Endodermal cell (in vitro differentiated cells): ENCODE measurements around the gene LRTM2. TPM values are rescaled to one million over a fixed set of nuclear protein-coding genes. Genes with fewer than 3 reads are reported as not detected.

Source experiments
- DNase-seq: peaks from one replicate; pipeline ENCODE4 v3.0.0-alpha.2; 2017
- H3K27ac ChIP-seq: 2 replicates; pipeline ENCODE4 v1.5.1; 2013; ENCODE audit warnings: mild to moderate bottlenecking, low read depth, low read length, moderate library complexity
- H3K27me3 ChIP-seq: 2 replicates; pipeline ENCODE4 v1.6.1; 2013; ENCODE audit warnings: mild to moderate bottlenecking, low read length, moderate library complexity; ENCODE audit not compliant: insufficient read depth, control insufficient read depth, poor library complexity, severe bottlenecking
- H3K36me3 ChIP-seq: 2 replicates; pipeline ENCODE4 v1.7.0; 2013; ENCODE audit warnings: mild to moderate bottlenecking, low read length, moderate library complexity; ENCODE audit not compliant: control insufficient read depth, insufficient read depth
- H3K4me1 ChIP-seq: one replicate; pipeline ENCODE4 v1.7.0; 2013; ENCODE audit warnings: low read length; ENCODE audit not compliant: control insufficient read depth, insufficient read depth
- H3K4me3 ChIP-seq: 2 replicates; pipeline ENCODE4 v1.5.1; 2013; ENCODE audit warnings: mild to moderate bottlenecking, low read length, moderate library complexity
- H3K9ac ChIP-seq: 2 replicates; pipeline ENCODE4 v1.6.1; 2013; ENCODE audit warnings: mild to moderate bottlenecking, low read length, moderate library complexity; ENCODE audit not compliant: poor library complexity, severe bottlenecking; ENCODE audit errors: extremely low read depth
- H3K9me3 ChIP-seq: 2 replicates; pipeline ENCODE4 v1.6.1; 2013; ENCODE audit warnings: mild to moderate bottlenecking, low read length, moderate library complexity; ENCODE audit not compliant: control insufficient read depth
- H3K27ac Mint-ChIP-seq: 2 replicates; pipeline ENCODE4 v1.8.0; 2020; ENCODE audit warnings: mixed read lengths
- H3K27me3 Mint-ChIP-seq: 2 replicates; pipeline ENCODE4 v1.8.0; 2021; ENCODE audit warnings: mild to moderate bottlenecking, mixed read lengths; ENCODE audit not compliant: insufficient read depth
- H3K36me3 Mint-ChIP-seq: 2 replicates; pipeline ENCODE4 v1.8.0; 2020; ENCODE audit warnings: low read depth, mixed read lengths
- H3K4me1 Mint-ChIP-seq: 2 replicates; pipeline ENCODE4 v1.8.0; 2020; ENCODE audit warnings: mixed read lengths
- H3K4me3 Mint-ChIP-seq: 2 replicates; pipeline ENCODE4 v1.8.0; 2020; ENCODE audit warnings: mild to moderate bottlenecking, moderate library complexity, mixed read lengths
- H3K9me3 Mint-ChIP-seq: 2 replicates; pipeline ENCODE4 v1.8.0; 2020; ENCODE audit warnings: mild to moderate bottlenecking, mixed read lengths
- WGBS, 2 experiments: methylation state at CpG; one replicate each; pipeline versions ENCODE4 v1.1.5 to v1.1.7; 2013; ENCODE audit warnings: missing lambda C conversion rate in 2 of 2, mixed read lengths in 1 of 2; ENCODE audit not compliant: insufficient coverage in 1 of 2, insufficient read length in 1 of 2; 5-methylcytosine and 5-hydroxymethylcytosine counted together
- total RNA-seq, 2 donors: library from RNA; stranded (reverse); fragmentation: NEBNext Ultra II Directional in 1 of 2; extraction: Animal tissue kit (Norgen Biotek cat#: 25700) in 1 of 2; gene quantifications; 2 replicates in 1 of 2; 3 replicates in 1 of 2; pipeline ENCODE4 v1.2.1, GENCODE V29; 2021
- TF ChIP-seq, protein P1 (sequence below): fragments of 200-600 bp; sonication (generic); conservative IDR thresholded peaks from 2 replicates; pipeline ENCODE4 v1.5.0; 2021; ENCODE audit warnings: antibody characterized with exemption, mild to moderate bottlenecking

The LRTM2 gene
- total RNA-seq, 2 donors from 2014 or later, result 0.40 TPM

DNA sequence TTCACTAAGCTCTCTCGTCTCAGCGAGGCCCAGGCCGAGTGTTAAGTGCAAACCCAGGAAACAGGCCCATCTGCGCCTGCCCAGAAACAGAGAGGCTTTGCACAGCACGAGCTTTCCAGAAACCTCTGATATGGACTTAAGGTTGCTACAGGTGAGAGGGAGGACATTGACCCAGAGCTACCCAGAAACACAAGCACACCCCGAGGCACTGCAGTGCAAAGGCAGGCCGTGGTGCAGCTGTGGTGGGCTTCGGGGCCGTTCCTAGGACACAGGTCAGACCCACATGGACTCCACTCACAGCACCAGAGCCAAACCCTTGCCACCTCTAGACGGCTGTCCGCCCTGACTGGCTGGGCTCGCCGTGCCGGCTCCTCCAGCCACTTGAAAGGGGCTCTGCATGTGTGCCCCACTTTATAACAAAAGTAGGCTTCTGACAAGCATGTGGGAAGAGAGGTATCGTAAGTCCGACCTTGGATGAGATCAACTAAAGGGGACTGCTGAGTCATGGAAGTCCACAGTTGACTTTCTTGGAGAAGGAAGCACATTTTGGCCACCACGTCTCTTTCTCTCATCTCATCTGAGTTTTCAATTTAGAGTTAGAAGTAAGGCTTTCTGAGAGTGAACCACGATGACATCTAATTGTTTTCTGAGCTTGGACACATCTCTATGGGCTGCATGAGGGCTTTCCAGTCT, 59.9 kb downstream of the LRTM2 start:
- Histone ChIP-seq H3K9ac (no peak overlapping the region), H3K4me1 (no peaks in the 10 kb centered on the region), H3K9me3 (no peaks in the 10 kb centered on the region), H3K27ac (no peak overlapping the region), H3K4me3 (no peak overlapping the region), H3K27me3 (no peaks in the 10 kb centered on the region), H3K36me3 (no peaks in the 10 kb centered on the region)
- 92 to 95% methylated on average over 12 to 18 of the region's 18 CpGs for WGBS, 2 experiments
- no peak overlapping the region for H3K27ac Mint-ChIP-seq
- H3K36me3 Mint-ChIP-seq, result no peaks in the 10 kb centered on the region
- no peak overlapping the region for H3K4me3 Mint-ChIP-seq
- H3K27me3 Mint-ChIP-seq, result peaks cover 3% of the 10 kb centered on the region
- no peaks in the 10 kb centered on the region for H3K9me3 Mint-ChIP-seq
- DNase-seq, result peak; percentile 37
- TF ChIP-seq, protein P1, sequence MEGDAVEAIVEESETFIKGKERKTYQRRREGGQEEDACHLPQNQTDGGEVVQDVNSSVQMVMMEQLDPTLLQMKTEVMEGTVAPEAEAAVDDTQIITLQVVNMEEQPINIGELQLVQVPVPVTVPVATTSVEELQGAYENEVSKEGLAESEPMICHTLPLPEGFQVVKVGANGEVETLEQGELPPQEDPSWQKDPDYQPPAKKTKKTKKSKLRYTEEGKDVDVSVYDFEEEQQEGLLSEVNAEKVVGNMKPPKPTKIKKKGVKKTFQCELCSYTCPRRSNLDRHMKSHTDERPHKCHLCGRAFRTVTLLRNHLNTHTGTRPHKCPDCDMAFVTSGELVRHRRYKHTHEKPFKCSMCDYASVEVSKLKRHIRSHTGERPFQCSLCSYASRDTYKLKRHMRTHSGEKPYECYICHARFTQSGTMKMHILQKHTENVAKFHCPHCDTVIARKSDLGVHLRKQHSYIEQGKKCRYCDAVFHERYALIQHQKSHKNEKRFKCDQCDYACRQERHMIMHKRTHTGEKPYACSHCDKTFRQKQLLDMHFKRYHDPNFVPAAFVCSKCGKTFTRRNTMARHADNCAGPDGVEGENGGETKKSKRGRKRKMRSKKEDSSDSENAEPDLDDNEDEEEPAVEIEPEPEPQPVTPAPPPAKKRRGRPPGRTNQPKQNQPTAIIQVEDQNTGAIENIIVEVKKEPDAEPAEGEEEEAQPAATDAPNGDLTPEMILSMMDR, result no peak
- no peaks in the 10 kb centered on the region for H3K4me1 Mint-ChIP-seq

GRCh38 chr12:1880876-1881275, 60.5 kb downstream of the LRTM2 start:
- H3K9ac ChIP-seq, result no peak overlapping the region
- H3K36me3 Mint-ChIP-seq, result no peaks in the 10 kb centered on the region
- H3K9me3 Mint-ChIP-seq, result no peaks in the 10 kb centered on the region
- no peak overlapping the region for H3K4me3 Mint-ChIP-seq
- no peaks in the 10 kb centered on the region for H3K27me3 ChIP-seq
- TF ChIP-seq, protein P1, result no peak
- H3K4me1 Mint-ChIP-seq, result peaks cover 5% of the 10 kb centered on the region
- H3K4me3 ChIP-seq, result no peak overlapping the region
- 91 to 92% methylated on average over 6 to 7 of the region's 7 CpGs for WGBS, 2 experiments
- H3K27ac Mint-ChIP-seq, result no peak overlapping the region
- DNase-seq, result peak; percentile 38
- no peaks in the 10 kb centered on the region for H3K9me3 ChIP-seq
- no peaks in the 10 kb centered on the region for H3K36me3 ChIP-seq
- peaks cover 3% of the 10 kb centered on the region for H3K27me3 Mint-ChIP-seq
- H3K27ac ChIP-seq, result no peak overlapping the region
- H3K4me1 ChIP-seq, result no peaks in the 10 kb centered on the region

DNA sequence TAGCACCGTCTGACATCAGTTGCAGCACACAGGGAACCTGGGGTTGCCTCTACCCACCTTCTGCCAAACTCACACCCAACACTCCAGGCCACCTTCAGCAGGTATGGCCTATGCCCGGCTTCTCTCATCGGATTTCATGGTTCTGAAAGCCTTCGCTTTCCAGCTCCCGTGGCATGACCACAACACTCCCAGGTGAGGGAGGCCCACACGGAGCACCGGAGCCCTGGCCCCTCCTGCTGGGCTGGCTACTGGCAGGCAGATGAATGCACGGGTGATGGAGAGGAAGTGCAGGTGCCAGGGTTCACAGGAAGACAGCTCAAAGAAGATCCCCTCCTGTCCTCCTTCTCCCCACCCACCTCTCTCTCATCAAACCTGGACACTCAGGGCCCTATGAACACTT, 60.9 kb downstream of the LRTM2 start:
- TF ChIP-seq, protein P1, result no peak
- WGBS, 2 experiments, result 94 to 97% methylated on average over 5 to 8 of the region's 8 CpGs
- peaks cover 9% of the 10 kb centered on the region for H3K4me1 Mint-ChIP-seq
- peaks cover 3% of the 10 kb centered on the region for H3K27me3 Mint-ChIP-seq
- H3K4me3 Mint-ChIP-seq, result no peak overlapping the region
- no peaks in the 10 kb centered on the region for H3K36me3 Mint-ChIP-seq
- H3K9ac ChIP-seq, result no peak overlapping the region
- H3K36me3 ChIP-seq, result no peaks in the 10 kb centered on the region
- H3K9me3 Mint-ChIP-seq, result no peaks in the 10 kb centered on the region
- no peak overlapping the region for H3K4me3 ChIP-seq
- H3K27ac Mint-ChIP-seq, result no peak overlapping the region
- no peaks in the 10 kb centered on the region for H3K9me3 ChIP-seq
- DNase-seq, result peak; percentile 32
- H3K4me1 ChIP-seq, result no peaks in the 10 kb centered on the region
- no peak overlapping the region for H3K27ac ChIP-seq
- no peaks in the 10 kb centered on the region for H3K27me3 ChIP-seq
